Ascending aorta (tissue), 2 donors: ENCODE measurements around the gene ST6GALNAC2. TPM values are rescaled to one million over a fixed set of nuclear protein-coding genes. Genes with fewer than 3 reads are reported as not detected.
A peak's percentile ranks its signal among the peaks of the same experiment; 100 is the strongest.

ENCODE experiments used
- DNase-seq, 2 donors: peaks; one replicate each; pipeline ENCODE4 v3.0.0-alpha.2; 2019; ENCODE audit warnings: low spot score in 2 of 2
- H3K27ac ChIP-seq, 2 donors: fragments of 200-600 bp; sonication (generic); one replicate each; pipeline ENCODE4 v1.5.1; 2016 to 2017; ENCODE audit warnings: mild to moderate bottlenecking in 1 of 2
- H3K27me3 ChIP-seq: fragments of 200-600 bp; sonication (generic); one replicate; pipeline ENCODE4 v1.5.1; 2017
- H3K36me3 ChIP-seq, 2 donors: fragments of 200-600 bp; sonication (generic); one replicate each; pipeline ENCODE4 v1.5.1; 2016
- H3K4me1 ChIP-seq, 2 donors: fragments of 200-600 bp; sonication (generic); one replicate each; pipeline ENCODE4 v1.5.1; 2016 to 2017; ENCODE audit warnings: mild to moderate bottlenecking in 1 of 2
- H3K4me3 ChIP-seq, 2 donors: fragments of 200-600 bp; sonication (generic); one replicate each; pipeline ENCODE4 v1.5.1; 2016 to 2017; ENCODE audit warnings: mild to moderate bottlenecking in 1 of 2
- H3K9me3 ChIP-seq, 2 donors: fragments of 200-600 bp; sonication (generic); one replicate each; pipeline ENCODE4 v1.5.1; 2016
- intact Hi-C: fragments of 100-400 bp; cut with DNase I; formaldehyde crosslinking; loops from one replicate; pipeline ENCODE4 v1.15.1; 2023
- total RNA-seq: library from RNA; depleted of rRNA; stranded (reverse); fragments of >200 nt; gene quantifications from one replicate; pipeline ENCODE4 v1.1.0, GENCODE V29; 2016
- TF ChIP-seq, protein P1 (sequence below), 3 experiments: fragments of 200-600 bp in 2 of 3; fragments of 450-650 bp in 1 of 3; sonication (generic) in 2 of 3; IDR thresholded peaks; one replicate each; pipeline ENCODE4 v1.5.1; 2016 to 2019; ENCODE audit warnings: antibody characterized with exemption in 3 of 3, mild to moderate bottlenecking in 1 of 3, moderate library complexity in 1 of 3

ST6GALNAC2 gene
- total RNA-seq, 1 donor from 2014 or later, result 15.8 TPM

DNA sequence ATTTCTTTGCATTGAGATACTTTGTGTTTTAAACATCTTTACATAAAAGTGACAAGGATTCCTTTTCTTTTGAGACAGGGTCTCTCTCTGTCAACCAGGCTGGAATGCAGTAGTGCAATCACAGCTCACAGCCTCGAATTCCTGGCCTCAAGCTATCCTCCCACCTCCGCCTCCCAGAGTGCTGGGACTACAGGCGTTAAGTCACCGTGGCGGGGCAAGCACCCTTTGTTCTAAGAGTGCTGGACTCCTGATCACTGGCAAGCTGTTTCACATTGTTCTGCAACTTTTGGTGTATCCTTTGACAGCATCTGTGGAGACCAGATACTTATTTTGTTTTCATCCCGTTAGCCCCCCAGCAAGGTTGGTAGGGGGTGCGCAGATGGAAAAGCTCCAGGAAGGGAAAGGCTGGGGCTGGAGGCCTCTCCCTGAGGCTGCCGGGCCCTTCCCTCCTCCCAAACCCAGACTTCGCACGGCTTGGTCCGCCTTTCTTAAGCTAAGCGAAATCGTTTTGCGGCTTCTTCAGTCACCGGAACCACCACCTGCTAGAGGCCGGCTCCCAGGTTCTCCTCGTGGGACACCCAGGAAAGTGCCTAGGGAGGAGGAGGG, 1.1 kb downstream of the ST6GALNAC2 start:
- Histone ChIP-seq H3K4me3 (peak overlapping the region; percentile 51 to 67), H3K4me1 (peaks cover 0 to 20% of the 10 kb centered on the region in 2 donors), H3K36me3 (no peaks in the 10 kb centered on the region), H3K9me3 (no peaks in the 10 kb centered on the region), H3K27ac (no peak overlapping the region), H3K27me3 (no peaks in the 10 kb centered on the region)
- TF ChIP-seq, protein P1, sequence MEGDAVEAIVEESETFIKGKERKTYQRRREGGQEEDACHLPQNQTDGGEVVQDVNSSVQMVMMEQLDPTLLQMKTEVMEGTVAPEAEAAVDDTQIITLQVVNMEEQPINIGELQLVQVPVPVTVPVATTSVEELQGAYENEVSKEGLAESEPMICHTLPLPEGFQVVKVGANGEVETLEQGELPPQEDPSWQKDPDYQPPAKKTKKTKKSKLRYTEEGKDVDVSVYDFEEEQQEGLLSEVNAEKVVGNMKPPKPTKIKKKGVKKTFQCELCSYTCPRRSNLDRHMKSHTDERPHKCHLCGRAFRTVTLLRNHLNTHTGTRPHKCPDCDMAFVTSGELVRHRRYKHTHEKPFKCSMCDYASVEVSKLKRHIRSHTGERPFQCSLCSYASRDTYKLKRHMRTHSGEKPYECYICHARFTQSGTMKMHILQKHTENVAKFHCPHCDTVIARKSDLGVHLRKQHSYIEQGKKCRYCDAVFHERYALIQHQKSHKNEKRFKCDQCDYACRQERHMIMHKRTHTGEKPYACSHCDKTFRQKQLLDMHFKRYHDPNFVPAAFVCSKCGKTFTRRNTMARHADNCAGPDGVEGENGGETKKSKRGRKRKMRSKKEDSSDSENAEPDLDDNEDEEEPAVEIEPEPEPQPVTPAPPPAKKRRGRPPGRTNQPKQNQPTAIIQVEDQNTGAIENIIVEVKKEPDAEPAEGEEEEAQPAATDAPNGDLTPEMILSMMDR (IDR thresholded peaks at IDR 0.05), result no peak
- intact Hi-C loops, result no loop called here
- DNase-seq, result no peak

DNA sequence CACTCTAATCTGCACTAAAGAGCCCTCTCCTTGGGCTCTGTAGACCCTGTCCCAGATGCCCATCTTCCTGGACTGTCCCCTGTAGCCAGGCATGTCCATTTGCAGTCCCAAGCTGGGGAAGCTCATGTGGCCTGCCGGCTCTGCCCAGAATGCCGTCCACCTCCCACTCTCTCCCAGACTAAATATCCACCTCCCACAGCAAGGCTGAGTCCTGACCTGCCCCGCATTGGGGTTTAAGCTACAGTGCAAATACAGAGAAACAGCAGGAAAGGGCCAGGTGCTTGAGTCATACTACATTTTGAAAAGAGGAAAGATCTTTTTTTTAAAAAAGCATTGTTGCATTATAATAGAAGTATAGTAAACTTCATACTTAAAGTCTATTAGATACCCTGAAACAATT, 3.0 kb downstream of the ST6GALNAC2 start:
- TF ChIP-seq, protein P1 (IDR thresholded peaks at IDR 0.05), result no peak
- H3K27me3 ChIP-seq, result no peaks in the 10 kb centered on the region
- no peaks in the 10 kb centered on the region for H3K9me3 ChIP-seq
- intact Hi-C loops, result no loop called here
- no peaks in the 10 kb centered on the region for H3K36me3 ChIP-seq
- no peak overlapping the region for H3K4me3 ChIP-seq
- no peak overlapping the region for H3K27ac ChIP-seq
- no peak for DNase-seq
- H3K4me1 ChIP-seq, result peaks cover 0 to 20% of the 10 kb centered on the region in 2 donors

DNA sequence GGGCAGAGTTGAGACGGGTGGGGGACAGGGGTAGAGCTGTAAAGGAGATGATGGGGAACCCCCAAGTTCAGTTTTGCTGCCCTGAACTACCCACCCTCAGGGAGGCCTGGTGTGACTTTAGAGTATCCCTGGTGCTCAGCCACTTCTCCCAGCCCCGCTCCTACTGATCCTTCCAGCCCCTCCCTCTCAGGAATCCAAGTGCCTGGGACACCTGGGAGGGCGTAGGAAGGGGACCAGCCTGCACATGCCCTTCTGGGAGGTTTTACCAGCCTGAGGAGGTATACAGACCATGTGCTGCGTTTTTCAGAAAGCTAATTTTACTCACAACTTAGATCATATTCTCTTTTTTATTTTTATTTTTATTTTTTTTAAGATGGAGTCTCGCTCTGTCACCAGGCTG, 4.1 kb downstream of the ST6GALNAC2 start:
- H3K9me3 ChIP-seq, result no peaks in the 10 kb centered on the region
- DNase-seq, result no peak
- H3K27me3 ChIP-seq, result no peaks in the 10 kb centered on the region
- intact Hi-C loops, result no loop called here
- H3K27ac ChIP-seq, result no peak overlapping the region
- H3K4me1 ChIP-seq, result peaks cover 0 to 18% of the 10 kb centered on the region in 2 donors
- TF ChIP-seq, protein P1 (IDR thresholded peaks at IDR 0.05), result no peak
- H3K36me3 ChIP-seq, result no peaks in the 10 kb centered on the region
- no peak overlapping the region for H3K4me3 ChIP-seq

DNA sequence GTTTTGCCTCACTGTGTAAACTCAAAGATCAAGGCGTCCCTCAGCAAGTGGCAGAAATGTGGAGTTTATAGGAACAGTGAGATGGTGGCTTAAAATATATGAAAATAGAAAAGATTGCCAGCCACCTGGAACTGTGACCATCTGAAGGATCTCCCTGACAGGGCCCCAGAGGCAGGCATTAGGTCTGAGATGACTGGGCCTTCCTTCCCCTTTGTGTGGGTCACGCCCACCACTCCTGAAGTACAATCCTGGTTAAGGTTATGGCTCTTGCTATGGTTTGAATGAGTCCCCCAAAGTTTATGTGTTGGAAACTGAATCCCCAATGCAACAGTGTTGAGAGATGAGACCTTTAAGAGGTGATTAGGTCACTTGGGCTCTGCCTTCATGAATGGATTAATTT, 6.4 kb downstream of the ST6GALNAC2 start:
- no peaks in the 10 kb centered on the region for H3K27me3 ChIP-seq
- H3K36me3 ChIP-seq, result no peaks in the 10 kb centered on the region
- TF ChIP-seq, protein P1 (IDR thresholded peaks at IDR 0.05), result no peak
- intact Hi-C loops, result no loop called here
- H3K27ac ChIP-seq, result no peak overlapping the region
- no peaks in the 10 kb centered on the region for H3K9me3 ChIP-seq
- no peaks in the 10 kb centered on the region for H3K4me1 ChIP-seq
- no peak overlapping the region for H3K4me3 ChIP-seq
- no peak for DNase-seq

DNA sequence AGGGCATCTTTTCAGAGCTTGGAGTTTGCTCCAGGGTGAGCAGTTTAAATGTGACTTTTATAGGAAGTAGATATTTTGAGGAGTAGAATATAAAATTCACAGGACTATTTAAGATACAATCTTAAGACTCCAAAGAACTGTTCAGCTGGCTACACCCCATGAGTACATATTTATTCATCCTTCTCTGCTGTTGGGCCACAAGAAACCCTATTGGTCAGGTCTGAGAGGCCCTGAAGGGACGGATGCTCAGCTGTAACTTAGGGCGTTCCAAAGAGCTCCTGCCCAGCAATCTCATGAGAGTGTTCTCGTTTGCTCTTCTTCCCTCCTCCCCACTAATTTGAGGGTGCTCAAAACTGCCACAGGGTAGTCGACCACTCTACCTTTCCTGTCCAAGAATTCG, 7.3 kb downstream of the ST6GALNAC2 start:
- Histone ChIP-seq H3K4me1 (no peaks in the 10 kb centered on the region), H3K27me3 (no peaks in the 10 kb centered on the region), H3K27ac (no peak overlapping the region), H3K9me3 (no peaks in the 10 kb centered on the region), H3K4me3 (no peak overlapping the region), H3K36me3 (no peaks in the 10 kb centered on the region)
- no peak for DNase-seq
- intact Hi-C loops, result no loop called here
- TF ChIP-seq, protein P1 (IDR thresholded peaks at IDR 0.05), result no peak

DNA sequence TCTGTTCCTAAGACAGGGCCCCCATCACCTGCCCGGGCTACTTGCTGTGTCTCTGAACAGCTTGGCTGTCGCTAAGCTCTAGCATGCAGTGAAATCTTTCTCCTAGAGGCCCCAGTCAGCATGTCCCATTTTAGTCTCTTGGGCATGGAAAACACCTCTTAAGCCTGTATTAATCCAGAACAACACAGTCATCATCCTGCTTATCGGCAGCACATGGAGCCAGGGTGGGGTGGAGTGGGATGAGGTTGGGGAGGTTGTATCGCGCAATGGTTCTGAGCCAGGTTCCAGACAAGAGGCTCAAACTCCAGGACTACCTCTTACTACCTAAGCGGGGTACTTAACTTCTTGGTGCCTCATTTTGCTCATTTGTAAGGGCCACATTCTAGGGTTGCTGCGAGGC, 7.8 kb downstream of the ST6GALNAC2 start:
- no peaks in the 10 kb centered on the region for H3K4me1 ChIP-seq
- intact Hi-C loops, result no loop called here
- no peaks in the 10 kb centered on the region for H3K9me3 ChIP-seq

More for the DNA sequence above, 7.8 kb downstream of the ST6GALNAC2 start:
- no peaks in the 10 kb centered on the region for H3K27me3 ChIP-seq
- DNase-seq, result no peak
- TF ChIP-seq, protein P1 (IDR thresholded peaks at IDR 0.05), result no peak
- H3K36me3 ChIP-seq, result no peaks in the 10 kb centered on the region
- H3K4me3 ChIP-seq, result no peak overlapping the region
- no peak overlapping the region for H3K27ac ChIP-seq
